K562 (cell line): Measurements from ENCODE around the gene ATG13. TPM values are rescaled to one million over a fixed set of nuclear protein-coding genes. Genes with fewer than 3 reads are reported as not detected.
"Not testable (repeated sequence)": the region's sequence is repeated elsewhere in the genome, so short reads cannot be mapped to it uniquely, and the experiment has no call there.

Experiments
- ATAC-seq: fragments of 200-7000 bp; cut with Tn5 transposase; 3 replicates; pipeline ENCODE4 v1.9.1; 2020; ENCODE audit warnings: moderate library complexity
- BruUV-seq: library from RNA; stranded (reverse); fragments of 400-500 nt; replicated peaks from 2 replicates; lab custom pipeline; 2021; lab: Mats Ljungman, UMichigan
- CTCF ChIA-PET: fragments of 300-600 bp; formaldehyde crosslinking; extraction: SDS; loops from one replicate; lab custom pipeline; 2021; ENCODE audit warnings: low intra/inter-chr PET ratio; lab: Yijun Ruan, JAX
- POLR2A ChIA-PET: fragments of 300-600, 350-650 bp; sonication (Branson Sonifier 250); formaldehyde crosslinking; extraction: SDS; loops from one replicate; lab custom pipeline; 2021; ENCODE audit warnings: antibody characterized with exemption, inconsistent platforms; lab: Yijun Ruan, JAX
- DNase-seq, 4 experiments: peaks; one replicate each; pipeline versions ENCODE4 v3.0.0 to v3.0.0-alpha.2; 2011 to 2018; ENCODE audit warnings: low spot score in 3 of 4, mixed read lengths in 3 of 4; ENCODE audit errors: extremely low read depth in 1 of 4
- FAIRE-seq: peaks from 2 replicates; lab custom pipeline; 2011; peaks lifted over from hg19 to GRCh38; lab: Jason Lieb, UNC
- H2AFZ ChIP-seq: 2 replicates; pipeline ENCODE4 v1.6.0; 2011; ENCODE audit warnings: low read depth, low read length, control low read depth, inconsistent platforms
- H3K27ac ChIP-seq: fragments of 200-600 bp; 3 replicates; pipeline ENCODE4 v1.8.0; 2011; ENCODE audit warnings: low read depth, mild to moderate bottlenecking, control low read depth, inconsistent platforms, low read length, moderate library complexity, mixed read lengths; ENCODE audit errors: extremely low read depth
- H3K27me3 ChIP-seq, 2 experiments: fragments of 300-600 bp in 1 of 2; 2 replicates in 1 of 2; 3 replicates in 1 of 2; pipeline versions ENCODE4 v1.6.0 to v1.8.0; 2011; ENCODE audit warnings: inconsistent platforms in 2 of 2, low read length in 2 of 2, mild to moderate bottlenecking in 1 of 2, mixed read lengths in 1 of 2, moderate library complexity in 1 of 2; ENCODE audit not compliant: control insufficient read depth in 2 of 2, insufficient read depth in 2 of 2
- H3K36me3 ChIP-seq: fragments of 300-600 bp; 3 replicates; pipeline ENCODE4 v1.8.0; 2011; ENCODE audit warnings: mild to moderate bottlenecking, low read length, inconsistent platforms; ENCODE audit not compliant: control insufficient read depth, insufficient read depth
- H3K4me1 ChIP-seq, 2 experiments: fragments of 200-600 bp in 1 of 2; replicated peaks in 1 of 2; 2 replicates in 1 of 2; 3 replicates in 1 of 2; pipeline versions ENCODE4 v1.5.1 to v1.8.0; 2011; ENCODE audit warnings: inconsistent platforms in 2 of 2, low read length in 2 of 2, mild to moderate bottlenecking in 1 of 2, mixed read lengths in 1 of 2, moderate library complexity in 1 of 2; ENCODE audit not compliant: control insufficient read depth in 2 of 2, insufficient read depth in 2 of 2
- H3K4me2 ChIP-seq: 2 replicates; pipeline ENCODE4 v1.6.1; 2011; ENCODE audit warnings: low read length, control low read depth, inconsistent platforms, mixed read lengths; ENCODE audit not compliant: insufficient read depth
- H3K4me3 ChIP-seq: fragments of 200-600 bp; sonication (generic), shearing (Covaris generic); 2 replicates; pipeline ENCODE4 v1.5.1; 2016; ENCODE audit warnings: control low read depth, inconsistent platforms
- H3K79me2 ChIP-seq: fragments of 200-600 bp; 3 replicates; pipeline ENCODE4 v1.8.0; 2011; ENCODE audit warnings: low read length, inconsistent platforms; ENCODE audit not compliant: control insufficient read depth, insufficient read depth
- H3K9ac ChIP-seq, 2 experiments: 2 replicates each; pipeline versions ENCODE4 v1.6.0 to v1.6.1; 2011; ENCODE audit warnings: low read depth in 2 of 2, low read length in 2 of 2, control low read depth in 1 of 2, inconsistent platforms in 1 of 2, mild to moderate bottlenecking in 1 of 2, mixed read lengths in 1 of 2; ENCODE audit not compliant: insufficient read depth in 1 of 2
- H3K9me1 ChIP-seq: one replicate; pipeline ENCODE4 v1.6.0; 2011; ENCODE audit warnings: inconsistent platforms, mild to moderate bottlenecking, low read length, moderate library complexity; ENCODE audit not compliant: control insufficient read depth, insufficient read depth
- H3K9me3 ChIP-seq: replicated peaks from 2 replicates; pipeline ENCODE4 v1.5.1; 2011; ENCODE audit warnings: low read depth, low read length, inconsistent platforms; ENCODE audit not compliant: control insufficient read depth, insufficient read depth
- H4K20me1 ChIP-seq: replicated peaks from 2 replicates; pipeline ENCODE4 v1.6.1; 2011; ENCODE audit warnings: low read length, inconsistent platforms, mixed read lengths; ENCODE audit not compliant: control insufficient read depth, insufficient read depth
- ARID1B ChIP-seq: fragments of 450-650 bp; IDR thresholded peaks from 2 replicates; pipeline ENCODE4 v1.6.1; 2016; ENCODE audit warnings: antibody characterized with exemption, mild to moderate bottlenecking, inconsistent platforms
- CBFA2T3 ChIP-seq: fragments of 450-650 bp; IDR thresholded peaks from 2 replicates; pipeline ENCODE4 v1.6.1; 2017
- CXXC5 ChIP-seq: fragments of 250-450 bp; sonication (Bioruptor Pico); IDR thresholded peaks from 2 replicates; pipeline ENCODE4 v1.8.0; 2022; ENCODE audit warnings: inconsistent platforms, mild to moderate bottlenecking, moderate library complexity
- E2F4 ChIP-seq: sonication (generic); formaldehyde crosslinking; IDR thresholded peaks from 2 replicates; pipeline ENCODE4 v1.8.0; 2022; ENCODE audit warnings: mild to moderate bottlenecking, low read depth, missing genetic modification reagents
- HDAC8 ChIP-seq: fragments of 450-650 bp; IDR thresholded peaks from 2 replicates; pipeline ENCODE4 v1.6.1; 2016; ENCODE audit warnings: mild to moderate bottlenecking, missing genetic modification characterization, moderate library complexity, missing compliant biosample characterization
- STAG1 ChIP-seq: sonication (generic); formaldehyde crosslinking; IDR thresholded peaks from 2 replicates; pipeline ENCODE4 v1.5.0; 2020; ENCODE audit warnings: missing genetic modification reagents, borderline replicate concordance
- TFE3 ChIP-seq: fragments of 450-650 bp; formaldehyde crosslinking; IDR thresholded peaks from 2 replicates; pipeline ENCODE4 v1.4.0; 2020; ENCODE audit warnings: mild to moderate bottlenecking, mixed read lengths
- XRCC3 ChIP-seq: fragments of 450-650 bp; IDR thresholded peaks from 2 replicates; pipeline ENCODE4 v1.6.1; 2017; ENCODE audit warnings: mild to moderate bottlenecking, moderate library complexity
- ZNF274 ChIP-seq: IDR thresholded peaks from 2 replicates; pipeline ENCODE4 v1.6.1; 2011; ENCODE audit warnings: low read depth, mild to moderate bottlenecking, low read length, moderate library complexity, borderline replicate concordance
- ZNF324 ChIP-seq: fragments of 250-450 bp; sonication (Bioruptor Pico); IDR thresholded peaks from 2 replicates; pipeline ENCODE4 v1.4.0; 2020; ENCODE audit warnings: mild to moderate bottlenecking
- ZNF589 ChIP-seq: fragments of 200-800 bp; sonication (Bioruptor generic); IDR thresholded peaks from 2 replicates; pipeline ENCODE4 v1.6.1; 2016; ENCODE audit warnings: low read depth, missing genetic modification characterization, missing compliant biosample characterization
- WGBS: fragments of 100-300 bp; shearing (Covaris generic); methylation state at CpG from one replicate; pipeline ENCODE4 v1.1.6; 2016; ENCODE audit warnings: low coverage, mixed read lengths; ENCODE audit not compliant: insufficient coverage; ENCODE audit errors: missing lambda C conversion rate; 5-methylcytosine and 5-hydroxymethylcytosine counted together
- in situ Hi-C: fragments of 300-500 bp; cut with MboI; formaldehyde crosslinking; loops from 4 replicates; pipeline ENCODE4 v1.15.0; 2018; ENCODE audit warnings: inconsistent platforms, mixed read lengths
- intact Hi-C: fragments of 100-400 bp; cut with micrococcal nuclease; formaldehyde crosslinking; loops from 2 replicates; pipeline ENCODE4 v1.14.2; 2022
- polyA plus RNA-seq, 8 experiments: library from polyadenylated mRNA; depleted of rRNA in 4 of 8; stranded (reverse) in 5 of 8; unstranded in 3 of 8; fragments of >200 nt; fragmentation: Nextera tagmentation in 2 of 8; fragmentation: Illumina TruSeq in 1 of 8; extraction: Ambion mirVana in 2 of 8; extraction: Trizol in 1 of 8; gene quantifications; 2 replicates each; pipeline versions ENCODE4 v1.2.1 to v1.2.3, GENCODE V29; 2011 to 2014; ENCODE audit warnings: inconsistent platforms in 1 of 8, missing spikeins in 1 of 8
- total RNA-seq, 7 experiments: library from RNA; depleted of rRNA in 6 of 7; stranded (reverse); fragments of >200 nt in 6 of 7; fragmentation: Illumina TruSeq in 2 of 7; extraction: Trizol in 2 of 7; gene quantifications; 2 replicates each; pipeline versions ENCODE4 v1.2.1 to v1.2.3, GENCODE V29; 2011 to 2021; ENCODE audit warnings: low replicate concordance in 1 of 7

Gene ATG13
- total and polyA plus RNA-seq, 9 of the 15 experiments (the other 6 are each of a cell fraction or from before 2014, with no cell fraction given) = 13.1 to 61.5 (median 36.5) TPM

- TF ChIP-seq ZNF274 = no peak
- TF ChIP-seq XRCC3 = no peak
- peak; percentile 44 for TF ChIP-seq CBFA2T3
- TF ChIP-seq ZNF589 (CRISPR knock-in tag) = no peak
Observed at GRCh38 chr11:46669711-46670139, 52.4 kb downstream of the ATG13 start (continued).

GRCh38 chr11:46670521-46670920 lies 53.2 kb downstream of the ATG13 start:
- not testable (repeated sequence) for H3K27ac ChIP-seq

GRCh38 chr11:46671958-46672315 lies 54.6 kb downstream of the ATG13 start:
- DNase-seq (no peak), ATAC-seq (no peak), FAIRE-seq (no peak)
- Histone ChIP-seq H3K9me1 (peaks cover 7% of the 10 kb centered on the region), H3K9me3 (no peaks in the 10 kb centered on the region), H3K4me3 (no peak overlapping the region), H3K36me3 (peaks cover 60% of the 10 kb centered on the region), H3K27ac (no peak overlapping the region), H2AFZ (no peak overlapping the region), H3K27me3 (no peaks in the 10 kb centered on the region), H3K9ac (no peak overlapping the region), H3K79me2 (no peaks in the 10 kb centered on the region), H3K4me1 (peaks cover 0 to 4% of the 10 kb centered on the region in 2 experiments; a peak in 1 of 5 replicates), H3K4me2 (no peak overlapping the region), H4K20me1 (no peaks in the 10 kb centered on the region)
- intact Hi-C loops = no loop called here
- ChIA-PET CTCF (no interaction called here), POLR2A (interaction anchor here (0.8 kb wide), 1 partner anchor 11 kb away, joined by 4 read pairs; no protein-coding TSS in a partner anchor)
- no TSS peak for BruUV-seq
- in situ Hi-C loops = no loop called here
- WGBS = 84% methylated on average over 10 of the region's 10 CpGs
- TF ChIP-seq CXXC5 (CRISPR knock-in tag) (no peak), ZNF274 (no peak), ZNF324 (CRISPR knock-in tag) (no peak), HDAC8 (tag) (no peak), TFE3 (CRISPR knock-in tag) (no peak), STAG1 (CRISPR knock-in tag) (no peak), ARID1B (no peak), E2F4 (CRISPR knock-in tag) (no peak)

More at GRCh38 chr11:46670521-46670920, 53.2 kb downstream of the ATG13 start:
- BruUV-seq, FAIRE-seq, H3K4me1 ChIP-seq, intact Hi-C loops, CTCF ChIA-PET, H3K9ac ChIP-seq, H3K4me2 ChIP-seq, H3K27me3 ChIP-seq, H3K9me1 ChIP-seq, in situ Hi-C loops, H4K20me1 ChIP-seq, H3K9me3 ChIP-seq, H3K79me2 ChIP-seq, H3K4me3 ChIP-seq, DNase-seq, H2AFZ ChIP-seq, ATAC-seq: not testable (repeated sequence)
- H3K36me3 ChIP-seq = peaks cover 72% of the 10 kb centered on the region
- POLR2A ChIA-PET = interaction anchor here (0.7 kb wide), 1 partner anchor 16 kb away, joined by 3 read pairs; no protein-coding TSS in a partner anchor
- 94% methylated on average over 3 of the region's 3 CpGs for WGBS
